Urothelium cell line (cell line): ENCODE results near the gene CSF2.

ENCODE experiments used
- DNase-seq: peaks from one replicate; pipeline ENCODE4 v3.0.0; 2011; ENCODE audit warnings: low spot score, mixed read lengths
- FAIRE-seq: peaks from 2 replicates; lab custom pipeline; 2011; peaks lifted over from hg19 to GRCh38; lab: Jason Lieb, UNC

CSF2 gene

DNA sequence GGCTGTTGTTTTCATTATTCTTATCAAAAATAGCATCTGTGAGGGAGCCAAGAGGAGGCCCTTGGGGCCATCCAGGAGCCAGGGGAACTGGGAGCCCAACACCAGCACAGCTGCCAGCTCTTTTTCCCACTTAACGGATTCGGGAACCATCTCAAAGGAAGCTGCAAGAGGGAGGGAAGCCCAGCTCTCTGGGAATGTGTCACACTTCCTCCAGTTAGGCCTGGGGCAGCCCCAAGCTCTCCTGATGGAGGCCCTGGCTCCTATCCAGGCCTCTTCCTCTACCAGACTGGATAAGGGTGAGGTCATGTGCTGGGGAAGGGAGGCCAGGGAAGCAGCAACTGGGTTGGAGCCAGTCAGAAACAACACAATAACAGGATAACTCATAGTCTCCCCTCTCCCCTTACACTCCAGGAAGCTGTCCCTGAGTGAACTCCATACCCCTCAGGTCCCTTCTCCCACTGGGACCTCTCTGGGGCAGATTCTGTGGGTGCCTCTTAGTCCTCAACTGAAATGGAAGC, 12.7 kb downstream of the CSF2 start:
- peak; percentile 59 for FAIRE-seq

DNA sequence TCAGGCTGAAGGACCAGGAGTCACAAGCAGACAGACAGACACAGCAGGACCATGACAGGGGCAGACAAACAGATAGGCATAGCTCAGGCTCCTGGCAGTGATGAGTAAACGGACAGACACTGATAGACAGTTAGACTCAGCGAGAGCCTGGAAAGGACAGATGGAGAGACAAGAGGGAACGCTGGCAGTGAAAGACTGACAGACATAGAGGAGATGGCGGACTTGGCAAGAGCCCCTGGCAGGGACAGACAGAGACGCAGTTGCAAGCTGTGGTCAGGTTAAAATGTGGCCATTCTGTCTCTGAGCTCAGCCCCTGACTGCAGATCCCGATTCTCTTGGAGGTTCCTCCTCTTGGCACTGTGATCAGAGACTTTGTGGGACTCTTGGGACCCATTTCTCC, 13.6 kb downstream of the CSF2 start:
- DNase-seq, result no peak
- FAIRE-seq, result no peak

More for the DNA sequence above, 12.7 kb downstream of the CSF2 start:
- peak; percentile 92 for DNase-seq

- DNase-seq (no peak), FAIRE-seq (no peak)
Measured at GRCh38 chr5:132087661-132088060, 14.1 kb downstream of the CSF2 start.

DNA sequence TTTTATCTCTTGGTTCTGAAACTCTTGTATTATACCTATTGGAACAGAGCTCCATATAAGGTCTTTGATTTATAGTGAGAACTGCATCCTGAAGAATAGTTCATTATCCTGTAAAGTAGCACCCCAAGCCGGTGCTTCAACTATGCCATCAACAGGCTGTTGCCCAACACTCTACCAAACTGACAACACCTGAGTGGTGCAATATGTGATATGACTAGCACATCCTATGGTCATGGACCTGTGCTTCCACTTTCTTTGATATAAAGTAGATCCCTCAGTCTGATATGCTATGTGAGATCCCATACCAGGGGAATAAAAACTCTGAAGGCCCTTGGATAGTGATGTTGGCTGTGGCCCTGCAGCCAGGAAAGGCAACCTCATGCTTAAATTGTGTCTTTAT, 15.8 kb downstream of the CSF2 start:
- DNase-seq (no peak), FAIRE-seq (no peak)

GRCh38 chr5:132090107-132090506, 16.5 kb downstream of the CSF2 start:
- FAIRE-seq, result peak; percentile 91
- peak; percentile 87 for DNase-seq

DNA sequence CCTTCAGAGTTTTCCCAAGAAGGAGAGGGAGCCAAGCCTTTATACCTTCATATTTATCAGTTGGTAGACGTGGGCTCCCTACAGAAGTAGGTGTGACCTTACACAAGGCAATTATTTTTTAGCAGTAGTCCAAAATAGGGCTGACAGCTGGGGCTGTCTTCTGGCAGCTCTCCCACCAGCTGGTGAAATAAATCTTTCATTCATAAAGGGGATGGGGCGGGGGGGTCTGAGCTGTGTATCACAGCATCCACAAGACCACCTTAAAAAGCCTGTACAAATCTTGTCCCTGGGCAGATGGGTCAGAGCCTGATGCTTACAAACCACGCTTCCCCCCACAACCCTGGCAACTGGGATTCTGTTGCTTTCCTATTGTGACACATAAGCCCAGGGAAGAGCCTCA, 19.7 kb downstream of the CSF2 start:
- FAIRE-seq (no peak), DNase-seq (no peak)

GRCh38 chr5:132094393-132095076, 20.9 kb downstream of the CSF2 start:
- peak; percentile 81 for DNase-seq
- no peak for FAIRE-seq

DNA sequence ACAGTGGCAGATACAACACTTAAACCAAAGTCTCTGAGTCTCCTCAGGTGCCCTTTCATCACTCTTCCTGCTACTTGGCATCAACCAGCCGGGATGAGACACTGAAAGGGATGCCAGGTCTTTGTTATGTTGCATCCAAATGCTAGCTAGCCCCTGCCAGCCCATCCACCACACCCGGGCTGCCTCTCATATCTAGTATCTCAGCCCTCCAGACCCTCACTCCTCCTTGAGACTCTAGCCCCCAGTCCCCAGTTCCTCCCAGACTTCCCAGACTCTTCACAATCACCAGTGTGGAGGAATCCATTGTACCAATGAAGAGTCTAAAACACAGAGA, 21.5 kb downstream of the CSF2 start:
- no peak for FAIRE-seq
- DNase-seq, result no peak

- DNase-seq (no peak), FAIRE-seq (no peak)
Measured at GRCh38 chr5:132095424-132095972, 21.9 kb downstream of the CSF2 start.

DNA sequence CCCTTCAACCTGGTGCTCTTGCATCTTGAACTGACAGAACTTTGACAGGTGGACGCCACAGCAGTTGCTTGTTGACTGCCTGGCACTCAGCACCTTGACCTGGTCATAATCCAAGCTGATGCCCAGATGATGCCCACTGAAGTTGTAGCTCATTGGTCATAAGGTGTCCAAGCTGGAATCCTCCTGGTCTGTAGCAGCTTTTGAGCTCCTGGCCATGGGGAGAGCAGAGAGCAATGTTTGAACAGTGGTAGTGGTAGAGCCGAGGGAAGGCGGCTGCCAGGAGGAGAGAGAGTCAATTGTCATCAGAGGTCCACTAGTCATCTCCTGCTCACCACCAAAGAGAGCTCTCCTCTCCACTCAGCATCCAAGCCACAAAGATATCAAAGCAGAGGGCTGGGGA, 23.3 kb downstream of the CSF2 start:
- DNase-seq, result no peak
- no peak for FAIRE-seq

DNA sequence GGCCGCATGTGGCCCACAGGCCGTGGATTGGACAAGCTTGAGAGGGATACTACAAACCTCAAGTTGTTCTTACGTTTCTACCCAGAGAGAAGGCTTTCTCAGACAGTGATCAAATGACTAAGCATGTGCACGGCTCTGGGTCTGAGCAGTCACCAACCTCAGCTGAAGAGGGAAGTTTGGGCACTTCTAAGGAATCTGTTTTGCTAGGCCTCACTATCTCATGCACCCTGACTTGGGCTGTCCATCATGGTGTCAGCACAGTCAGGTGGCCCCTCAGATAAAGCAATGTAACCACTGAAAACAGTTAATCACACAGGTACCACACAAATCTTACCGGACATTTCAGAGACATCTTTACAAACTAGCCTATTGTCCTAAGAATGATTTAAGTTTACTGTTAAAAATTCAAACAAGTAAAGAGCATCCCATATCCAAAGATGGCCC, 24.6 kb downstream of the CSF2 start:
- no peak for DNase-seq
- no peak for FAIRE-seq

- no peak for FAIRE-seq
Measured at GRCh38 chr5:132098621-132099020, 25.0 kb downstream of the CSF2 start.

GRCh38 chr5:132099076-132099748, 25.6 kb downstream of the CSF2 start:
- DNase-seq (no peak), FAIRE-seq (no peak)

More at GRCh38 chr5:132098621-132099020, 25.0 kb downstream of the CSF2 start:
- no peak for DNase-seq

GRCh38 chr5:132099905-132100304, 26.3 kb downstream of the CSF2 start:
- DNase-seq (no peak), FAIRE-seq (no peak)

- DNase-seq (no peak), FAIRE-seq (no peak)
Measured at GRCh38 chr5:132100672-132101261, 27.2 kb downstream of the CSF2 start.

DNA sequence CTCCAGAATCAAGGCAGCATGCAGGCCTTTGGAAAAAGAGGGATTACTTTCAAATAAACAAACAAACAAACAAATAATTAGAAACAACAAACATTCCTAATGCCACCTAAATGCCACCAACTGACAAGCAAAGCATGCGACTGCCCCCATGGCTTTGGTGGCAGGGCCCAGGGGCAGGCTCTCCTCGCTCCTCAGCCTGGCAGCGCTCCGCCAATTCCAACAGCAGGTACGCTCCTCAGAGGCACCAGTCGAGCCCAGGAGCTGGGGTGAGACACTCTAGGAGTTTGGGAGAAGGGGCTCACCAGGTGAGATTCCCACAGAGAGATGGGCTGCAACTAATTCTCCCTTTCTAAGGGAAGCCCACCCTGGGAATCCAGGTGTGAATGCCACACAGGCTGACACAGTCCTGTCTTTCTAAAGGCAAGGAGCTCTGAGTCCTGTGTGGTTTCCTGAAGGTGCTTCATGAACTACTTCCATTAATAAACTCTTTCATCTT, 27.8 kb downstream of the CSF2 start:
- DNase-seq, result no peak
- FAIRE-seq, result no peak

DNA sequence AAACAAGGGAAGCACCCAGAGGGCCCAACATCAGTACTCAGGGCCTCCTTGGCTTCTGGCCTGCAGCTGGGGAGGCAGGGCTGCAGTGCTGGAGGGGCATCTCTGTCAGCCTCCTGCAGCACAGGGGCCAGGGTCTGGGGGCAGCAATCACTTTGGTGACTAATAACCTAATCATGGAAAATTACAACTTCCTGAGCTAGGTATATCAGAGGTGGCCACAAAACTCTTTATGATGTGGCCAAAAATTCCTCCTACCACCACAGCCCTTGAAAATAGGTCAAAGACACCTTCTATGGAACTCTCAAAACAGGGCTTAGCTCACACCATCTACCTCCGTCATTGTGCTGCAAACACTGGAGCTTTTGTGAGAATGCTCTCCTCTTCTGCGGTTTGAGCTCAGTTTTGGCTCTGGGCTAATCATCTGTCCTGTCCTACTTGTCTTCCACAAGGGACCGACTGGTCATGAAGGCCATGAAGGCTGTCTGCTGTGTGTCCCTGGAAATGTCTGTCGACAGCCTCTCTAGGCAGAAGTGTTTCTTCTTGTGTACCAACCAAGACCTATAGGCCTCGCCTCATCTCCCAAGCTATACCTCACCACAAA, 28.6 kb downstream of the CSF2 start:
- FAIRE-seq (no peak), DNase-seq (peak; percentile 77)

- DNase-seq, result no peak
- no peak for FAIRE-seq
Measured at GRCh38 chr5:132102944-132103331, 29.3 kb downstream of the CSF2 start.

DNA sequence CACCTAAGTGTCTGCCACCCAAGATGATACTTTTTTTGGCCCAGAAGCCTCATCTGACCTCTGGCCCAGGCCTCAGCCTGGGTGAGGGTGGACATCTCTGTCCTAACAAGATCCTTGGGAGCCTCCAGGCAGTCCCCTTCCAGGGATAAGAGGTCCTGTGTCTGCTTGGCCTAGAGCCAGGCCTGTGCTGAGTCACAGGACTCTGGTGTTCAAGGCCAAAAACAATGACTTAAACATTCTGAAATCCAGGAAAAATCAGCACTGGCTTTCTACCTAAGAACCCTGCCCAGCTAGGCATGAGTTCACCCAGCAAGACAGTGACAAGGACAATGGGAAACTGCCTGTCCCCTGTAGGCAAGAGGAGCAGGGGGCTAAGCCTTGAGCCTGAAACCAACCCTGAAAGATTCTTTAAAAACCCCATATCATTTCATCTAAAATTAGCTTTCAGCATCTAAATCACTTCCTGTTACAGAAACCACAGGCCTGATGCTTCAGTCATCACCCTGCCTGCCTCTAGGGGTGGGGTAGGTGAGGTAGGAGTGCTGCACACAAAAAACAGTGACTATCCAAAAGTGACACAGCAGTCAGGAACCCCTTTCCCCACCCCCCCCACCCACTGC, 29.9 kb downstream of the CSF2 start:
- DNase-seq (peak; percentile 86), FAIRE-seq (no peak)

GRCh38 chr5:132103969-132104391, 30.4 kb downstream of the CSF2 start:
- no peak for FAIRE-seq

GRCh38 chr5:132104556-132104955, 31.0 kb downstream of the CSF2 start:
- DNase-seq (no peak), FAIRE-seq (no peak)

More at GRCh38 chr5:132103969-132104391, 30.4 kb downstream of the CSF2 start:
- DNase-seq, result no peak
